ENCODE measurements around the gene DPRX.

DNA sequence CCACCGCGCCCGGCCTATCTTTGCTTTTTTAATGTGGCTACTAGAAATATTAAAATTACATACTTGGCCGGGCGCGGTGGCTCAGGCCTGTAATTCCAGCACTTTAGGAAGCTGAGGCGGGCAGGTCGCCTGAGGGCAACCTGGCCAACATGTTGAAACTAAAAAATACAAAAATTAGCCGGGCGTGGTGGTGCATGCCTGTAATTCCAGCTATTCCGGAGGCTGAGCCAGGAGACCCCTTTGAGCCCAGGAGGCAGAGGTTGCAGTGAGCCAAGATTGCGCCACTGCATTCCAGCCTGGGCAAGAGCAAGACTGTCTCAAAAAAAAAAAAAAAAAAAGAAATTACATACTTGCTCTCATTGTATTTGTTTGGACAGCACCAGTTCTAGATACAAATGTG is 34.8 kb upstream of the DPRX start:
- TF ChIP-seq, protein P1, sequence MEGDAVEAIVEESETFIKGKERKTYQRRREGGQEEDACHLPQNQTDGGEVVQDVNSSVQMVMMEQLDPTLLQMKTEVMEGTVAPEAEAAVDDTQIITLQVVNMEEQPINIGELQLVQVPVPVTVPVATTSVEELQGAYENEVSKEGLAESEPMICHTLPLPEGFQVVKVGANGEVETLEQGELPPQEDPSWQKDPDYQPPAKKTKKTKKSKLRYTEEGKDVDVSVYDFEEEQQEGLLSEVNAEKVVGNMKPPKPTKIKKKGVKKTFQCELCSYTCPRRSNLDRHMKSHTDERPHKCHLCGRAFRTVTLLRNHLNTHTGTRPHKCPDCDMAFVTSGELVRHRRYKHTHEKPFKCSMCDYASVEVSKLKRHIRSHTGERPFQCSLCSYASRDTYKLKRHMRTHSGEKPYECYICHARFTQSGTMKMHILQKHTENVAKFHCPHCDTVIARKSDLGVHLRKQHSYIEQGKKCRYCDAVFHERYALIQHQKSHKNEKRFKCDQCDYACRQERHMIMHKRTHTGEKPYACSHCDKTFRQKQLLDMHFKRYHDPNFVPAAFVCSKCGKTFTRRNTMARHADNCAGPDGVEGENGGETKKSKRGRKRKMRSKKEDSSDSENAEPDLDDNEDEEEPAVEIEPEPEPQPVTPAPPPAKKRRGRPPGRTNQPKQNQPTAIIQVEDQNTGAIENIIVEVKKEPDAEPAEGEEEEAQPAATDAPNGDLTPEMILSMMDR (IDR thresholded peaks at IDR 0.05): no peak
- TF ChIP-seq POLR2AphosphoS5 (IDR thresholded peaks at IDR 0.05): no peak
